Endothelial cell of umbilical vein (primary cell): ENCODE data around the gene IFT27.

Experiments
- CTCF ChIP-seq, 2 donors: IDR thresholded peaks; 1 replicate in 1 of 2; 2 replicates in 1 of 2; pipeline ENCODE4 v1.5.1; 2011; ENCODE audit warnings: low read length in 2 of 2, mild to moderate bottlenecking in 2 of 2, moderate library complexity in 2 of 2, control low read depth in 1 of 2, inconsistent platforms in 1 of 2, low read depth in 1 of 2; ENCODE audit not compliant: insufficient read depth in 1 of 2; ENCODE audit errors: extremely low read depth in 1 of 2
- EZH2 ChIP-seq: IDR thresholded peaks from 2 replicates; pipeline ENCODE4 v1.6.1; 2012; ENCODE audit warnings: borderline replicate concordance, low read depth, mild to moderate bottlenecking, moderate library complexity, low read length, inconsistent platforms; ENCODE audit not compliant: severe bottlenecking
- POLR2A ChIP-seq: IDR thresholded peaks from 2 replicates; pipeline ENCODE4 v1.6.1; 2012; ENCODE audit warnings: low read depth, mild to moderate bottlenecking, control low read depth, low read length

- TF ChIP-seq CTCF (IDR thresholded peaks at IDR 0.05; ENCODE audit: extremely low read depth in 1 of 2, insufficient read depth in 1 of 2, low read depth in 1 of 2, low read length in 2 of 2) (no peak), POLR2A (no peak), EZH2 (no peak)
Observed at GRCh38 chr22:36737776-36738175, 38.1 kb downstream of the IFT27 start.
